Motor neuron (in vitro differentiated cells): ENCODE measurements around the gene CDYL. TPM values are rescaled to one million over a fixed set of nuclear protein-coding genes. Genes with fewer than 3 reads are reported as not detected.
"Not testable (repeated sequence)": the region's sequence is repeated elsewhere in the genome, so short reads cannot be mapped to it uniquely, and the experiment has no call there.

Experiments
- ATAC-seq, 8 experiments: fragments of 200-7000 bp; cut with Tn5 transposase; replicated peaks in 6 of 8; 2 replicates each; pipeline ENCODE4 v1.8.0; 2021; ENCODE audit warnings: mild to moderate bottlenecking in 8 of 8, moderate library complexity in 8 of 8
- H3K27ac ChIP-seq, 2 donors: fragments of 250-450 bp; sonication (Bioruptor Pico); 2 replicates each; pipeline ENCODE4 v1.9.0; 2021; ENCODE audit warnings: antibody characterized with exemption in 2 of 2, mild to moderate bottlenecking in 2 of 2, moderate library complexity in 1 of 2
- H3K4me1 ChIP-seq, 2 donors: fragments of 250-450 bp; sonication (Bioruptor Pico); replicated peaks in 1 of 2; 2 replicates each; pipeline ENCODE4 v1.6.1; 2021; ENCODE audit warnings: antibody characterized with exemption in 2 of 2, mild to moderate bottlenecking in 2 of 2, moderate library complexity in 1 of 2
- H3K4me3 ChIP-seq, 5 donors: fragments of 250-450 bp; sonication (Bioruptor Pico); 2 replicates each; pipeline ENCODE4 v1.9.0; 2021; ENCODE audit warnings: antibody characterized with exemption in 5 of 5, mild to moderate bottlenecking in 5 of 5, moderate library complexity in 4 of 5
- WGBS, 10 experiments: fragments of 450-650 bp; shearing (Covaris generic); methylation state at CpG; one replicate each; pipeline ENCODE4 v1.0.0; 2022; 5-methylcytosine and 5-hydroxymethylcytosine counted together
- in situ Hi-C, 9 experiments: fragments of 400-800 bp; cut with MboI; loops; one replicate each; pipeline ENCODE4 v1.15.0; 2021; ENCODE audit warnings: low sequenced_read_pairs in 9 of 9, low pct_unique_long_range_greater_than_20kb in 2 of 9; ENCODE audit not compliant: unreplicated experiment in 9 of 9
- total RNA-seq, 8 experiments: library from RNA; unstranded; fragments of 300-600 nt; gene quantifications; 2 replicates each; pipeline versions ENCODE4 v1.2.3 to v1.2.4, GENCODE V29; 2022

The CDYL gene
- total RNA-seq, 8 experiments from 2014 or later: 30.4 to 103 (median 62.0) TPM

DNA sequence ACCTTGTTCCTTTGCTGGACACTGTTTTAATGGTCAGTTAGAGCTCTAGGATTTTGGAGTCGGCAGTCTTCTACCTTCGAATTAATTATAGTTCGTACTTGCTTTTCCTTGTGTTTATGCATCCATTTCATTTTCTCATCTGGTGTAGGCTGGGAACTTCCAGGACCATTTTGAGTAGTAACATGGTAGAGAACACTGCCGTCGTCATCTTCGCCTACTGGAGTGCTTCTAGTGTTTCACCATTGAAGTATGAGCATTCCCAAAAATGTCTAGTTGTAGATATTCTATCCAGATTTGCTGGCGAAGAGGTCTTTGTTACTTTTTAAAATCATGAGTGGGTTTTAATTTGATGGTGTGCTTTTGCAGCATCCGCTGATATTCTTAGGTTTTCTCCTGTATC lies 36.9 kb downstream of the CDYL start:
- no peaks in the 10 kb centered on the region for H3K4me1 ChIP-seq
- in situ Hi-C loops: no loop called here
- no peak overlapping the region for H3K4me3 ChIP-seq
- 85 to 100% (median 93%) methylated on average over 1 to 8 of the region's 8 CpGs for WGBS, 10 experiments
- ATAC-seq: no peak
- no peak overlapping the region for H3K27ac ChIP-seq

DNA sequence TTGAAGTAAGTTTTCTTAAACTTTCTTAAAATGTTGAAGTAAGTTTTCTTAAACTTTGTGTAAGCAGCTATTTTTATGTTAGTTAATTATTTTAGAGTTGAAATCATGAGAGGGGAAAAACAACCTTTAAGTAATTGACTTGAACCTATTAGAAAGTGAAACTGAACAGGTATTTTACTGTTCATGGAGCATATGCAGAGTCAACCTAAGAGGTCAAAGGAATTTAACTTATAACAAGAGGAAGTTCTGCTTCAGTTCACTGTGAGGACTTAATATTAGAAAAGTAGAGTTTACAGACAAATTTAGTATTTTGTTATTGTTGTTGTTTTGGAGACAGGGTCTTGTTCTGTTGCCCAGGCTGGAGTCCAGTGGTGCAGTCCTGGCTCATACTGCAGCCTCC lies 38.0 kb downstream of the CDYL start:
- no peak for ATAC-seq
- H3K27ac ChIP-seq: no peak overlapping the region
- no peak overlapping the region for H3K4me3 ChIP-seq
- in situ Hi-C loops: no loop called here
- no peaks in the 10 kb centered on the region for H3K4me1 ChIP-seq

DNA sequence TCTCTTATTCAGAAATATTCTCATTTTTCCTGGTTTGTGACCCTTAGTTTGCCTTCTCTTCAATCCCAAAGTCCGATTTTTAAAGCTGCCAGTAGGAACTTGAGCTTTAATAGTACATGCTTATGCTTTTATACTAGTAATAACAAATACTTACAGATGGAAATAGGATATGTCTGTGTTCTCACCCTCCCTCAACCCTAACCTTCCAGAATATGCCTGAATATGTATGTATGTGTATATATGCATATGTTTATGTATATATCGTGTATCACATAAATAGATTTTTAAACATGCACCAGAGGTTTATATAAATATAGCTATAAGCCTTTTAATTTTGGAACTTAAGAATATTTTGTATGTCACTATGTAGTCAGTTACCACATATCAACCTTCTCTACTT lies 38.8 kb downstream of the CDYL start:
- Histone ChIP-seq H3K4me1 (no peaks in the 10 kb centered on the region), H3K27ac (no peak overlapping the region), H3K4me3 (no peak overlapping the region)
- peak in 3 of 8 experiments; percentile 18 to 90 (median 28) for ATAC-seq
- in situ Hi-C loops: no loop called here
- WGBS, 10 experiments: 0 to 100% (median 90%) methylated on average over 1 to 2 of the region's 2 CpGs; no CpG with 5 or more reads in 1 of the 10 experiments

DNA sequence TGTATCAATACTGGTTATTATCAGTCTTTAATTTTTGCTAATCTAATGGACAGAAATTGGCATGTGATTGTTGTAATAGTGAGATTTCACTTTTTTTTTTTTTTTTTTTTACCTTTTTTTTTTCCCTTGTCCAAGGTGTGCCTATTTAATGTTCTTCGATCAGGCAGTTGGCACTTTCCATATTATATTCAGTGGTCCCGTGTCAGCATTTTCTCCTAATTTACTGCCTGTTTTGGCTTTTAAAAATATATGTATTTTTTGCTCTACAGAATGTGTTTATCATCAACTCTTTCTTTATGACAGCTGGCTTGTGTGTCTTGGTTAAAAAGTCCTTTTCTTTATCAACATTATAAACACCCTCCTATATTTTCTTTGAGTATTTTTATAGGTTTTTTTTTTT lies 39.4 kb downstream of the CDYL start:
- in situ Hi-C loops: no loop called here
- 67 to 100% (median 96%) methylated on average over 1 to 2 of the region's 2 CpGs for WGBS, 10 experiments
- no peak for ATAC-seq

DNA sequence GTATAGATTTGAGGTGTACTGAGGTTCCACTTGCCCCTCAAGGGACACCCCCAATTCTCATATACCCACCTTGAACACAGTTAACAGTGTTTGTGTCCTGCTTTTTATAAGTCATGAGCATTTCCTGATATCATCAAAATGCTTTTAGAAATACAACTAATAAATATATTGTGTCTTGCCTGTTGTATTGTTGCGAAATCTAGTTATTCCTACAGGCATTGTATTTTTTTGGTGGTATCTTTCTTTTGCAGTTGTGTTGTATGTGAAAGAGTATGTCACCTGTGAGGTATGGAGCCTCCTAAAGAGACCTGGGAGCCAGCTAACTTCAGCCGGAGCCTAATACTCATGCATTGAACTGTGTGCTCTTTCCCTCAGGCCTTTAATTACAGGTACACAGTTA lies 40.7 kb downstream of the CDYL start:
- in situ Hi-C loops: no loop called here
- WGBS, 10 experiments: 85 to 100% (median 96%) methylated on average over 1 to 2 of the region's 2 CpGs; no CpG with 5 or more reads in 4 of the 10 experiments
- no peak overlapping the region for H3K27ac ChIP-seq
- no peak overlapping the region for H3K4me3 ChIP-seq
- H3K4me1 ChIP-seq: no peaks in the 10 kb centered on the region
- ATAC-seq: no peak

More for the DNA sequence above, 39.4 kb downstream of the CDYL start:
- Histone ChIP-seq H3K4me1 (no peaks in the 10 kb centered on the region), H3K27ac (no peak overlapping the region), H3K4me3 (no peak overlapping the region)

DNA sequence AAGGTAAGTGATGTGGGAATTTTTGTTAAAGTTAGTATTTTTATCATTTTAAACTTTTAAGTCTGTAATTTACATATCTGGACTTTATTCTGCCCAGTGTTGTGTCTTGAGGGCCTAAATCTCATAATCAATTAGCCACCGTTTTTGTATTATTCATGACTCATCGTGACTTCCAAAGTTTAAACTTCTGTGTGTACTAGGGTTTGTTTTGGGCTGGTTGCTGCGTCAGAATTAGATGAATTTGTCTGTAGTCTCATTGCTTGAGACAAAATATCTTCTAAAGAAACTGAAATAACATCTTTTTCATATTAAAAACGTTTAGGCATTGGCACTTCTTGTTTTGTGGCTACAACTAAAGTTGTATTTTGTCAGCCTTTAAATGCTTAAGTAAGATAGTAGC lies 41.3 kb downstream of the CDYL start:
- peak in 1 of 8 experiments; percentile 33 for ATAC-seq
- no peaks in the 10 kb centered on the region for H3K4me1 ChIP-seq
- in situ Hi-C loops: no loop called here
- no peak overlapping the region for H3K4me3 ChIP-seq
- no peak overlapping the region for H3K27ac ChIP-seq
- 0 to 100% (median 79%) methylated on average over 1 to 4 of the region's 4 CpGs for WGBS, 10 experiments

DNA sequence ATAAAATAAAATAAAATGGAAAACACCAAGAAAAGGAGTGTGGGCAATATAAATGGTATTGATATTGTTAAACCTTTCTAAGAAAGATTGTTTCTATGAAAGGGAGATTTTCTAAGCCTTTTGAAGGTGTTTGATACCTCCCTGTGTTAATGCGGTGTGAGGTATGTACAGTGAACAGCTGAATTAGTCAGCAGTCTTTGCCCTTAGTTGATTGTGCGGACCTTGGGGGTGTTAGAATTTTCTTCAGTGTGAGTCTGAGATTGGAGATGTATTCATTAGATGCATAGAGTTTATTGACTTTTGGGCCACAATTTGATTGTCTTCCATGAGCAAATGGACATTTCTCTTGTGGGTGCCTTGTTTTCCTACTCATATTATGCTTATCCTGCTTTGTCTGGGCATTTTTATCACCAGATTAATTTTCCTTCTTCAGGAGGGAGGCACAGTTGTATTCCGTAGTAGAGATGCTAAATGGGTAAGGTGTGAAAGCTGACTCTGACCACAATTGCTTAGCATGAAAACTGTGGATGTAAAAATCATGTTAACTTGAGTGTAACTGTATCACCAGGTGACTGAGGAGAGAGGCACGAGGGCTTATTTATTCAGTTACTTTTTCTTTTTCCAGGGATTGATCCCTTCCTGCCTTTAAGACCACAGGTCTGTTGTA lies 42.2 kb downstream of the CDYL start:
- in situ Hi-C loops: no loop called here
- Histone ChIP-seq H3K27ac (no peak overlapping the region), H3K4me3 (no peak overlapping the region), H3K4me1 (no peaks in the 10 kb centered on the region)
- no peak for ATAC-seq
- WGBS, 10 experiments: 67 to 100% (median 96%) methylated on average over 1 to 4 of the region's 4 CpGs

DNA sequence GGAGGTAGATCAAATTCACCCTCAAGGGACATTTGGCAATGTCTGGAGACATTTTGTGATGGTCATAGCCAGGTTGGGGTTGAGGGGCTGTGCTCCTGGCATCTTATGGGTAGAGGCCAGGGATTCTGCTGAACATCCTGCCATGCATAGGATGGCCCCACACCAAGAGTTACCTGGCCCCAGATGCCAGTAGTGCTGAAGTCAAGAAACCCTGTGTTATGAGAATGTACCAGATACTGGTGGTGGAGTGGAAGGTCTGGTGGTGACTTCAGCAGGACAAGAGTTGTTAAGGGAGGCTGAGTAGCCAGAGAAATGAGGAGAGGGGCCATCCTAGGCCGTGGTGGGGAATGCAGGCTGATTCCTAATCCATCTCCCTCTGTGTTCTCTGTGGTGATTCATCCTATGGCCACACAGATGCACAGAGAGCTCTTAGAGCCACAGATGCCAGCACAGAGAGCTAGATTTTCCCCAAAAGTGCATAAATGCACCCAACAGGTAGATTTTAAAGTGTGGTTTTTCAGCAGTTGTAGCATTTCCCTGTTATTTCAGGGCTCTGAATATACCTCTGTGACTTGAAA lies 43.6 kb downstream of the CDYL start:
- Histone ChIP-seq H3K27ac (no peak overlapping the region), H3K4me3 (no peak overlapping the region), H3K4me1 (no peaks in the 10 kb centered on the region)
- peak in 3 of 8 experiments; percentile 11 to 37 (median 21) for ATAC-seq
- in situ Hi-C loops: no loop called here
- WGBS, 10 experiments: 60 to 80% (median 71%) methylated on average over 1 of the region's 1 CpG; no CpG with 5 or more reads in 7 of the 10 experiments

DNA sequence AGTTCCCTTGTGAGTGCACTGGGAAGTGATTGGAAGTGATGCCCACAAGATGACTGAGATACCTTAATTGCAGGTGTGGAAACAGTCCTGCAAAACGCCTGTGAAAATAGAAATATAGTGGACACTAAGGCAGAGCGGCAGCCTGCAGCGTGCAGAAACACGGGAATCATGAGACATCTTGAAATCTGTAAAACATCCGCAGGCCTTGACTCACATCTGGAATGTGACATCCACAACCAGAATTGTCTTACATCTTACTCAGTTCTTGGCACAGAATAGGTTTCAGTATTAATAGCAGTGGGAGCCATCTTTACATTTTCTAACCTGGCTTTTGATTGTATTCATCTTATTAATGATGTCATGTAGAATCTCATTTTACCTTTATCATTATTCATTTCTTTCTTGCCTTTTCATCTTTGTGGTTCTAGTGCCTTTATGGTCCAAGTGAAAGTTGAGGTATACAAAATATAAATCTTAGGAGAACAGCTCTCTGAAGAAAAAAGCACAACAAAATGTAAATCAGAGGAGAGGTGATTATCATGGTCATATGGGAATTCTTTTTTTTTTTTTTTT lies 44.6 kb downstream of the CDYL start:
- H3K27ac ChIP-seq: no peak overlapping the region
- WGBS, 10 experiments: 0 to 97% (median 78%) methylated on average over 1 to 4 of the region's 5 CpGs; no CpG with 5 or more reads in 4 of the 10 experiments
- in situ Hi-C loops: no loop called here
- ATAC-seq: peak in 2 of 8 experiments; percentile 57 to 70
- no peak overlapping the region for H3K4me3 ChIP-seq
- no peaks in the 10 kb centered on the region for H3K4me1 ChIP-seq

DNA sequence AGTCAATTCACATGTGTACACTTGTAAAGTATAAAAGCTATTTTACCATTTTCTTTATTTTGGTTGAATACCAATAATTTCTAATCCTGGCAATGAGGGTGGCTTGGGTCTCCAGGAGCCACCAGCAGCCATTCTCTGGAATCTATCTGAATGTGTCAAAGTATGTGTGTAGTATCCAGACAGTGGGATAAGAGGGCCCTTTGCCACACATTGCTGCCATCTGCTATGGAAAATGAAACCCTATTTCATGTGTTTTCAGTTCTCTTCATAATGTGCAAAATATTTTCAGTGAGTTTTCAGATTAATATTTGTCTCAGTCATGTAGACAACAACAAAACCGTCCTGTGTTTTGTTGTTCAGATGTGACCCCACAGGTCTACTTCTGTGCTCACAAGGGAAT lies 46.3 kb downstream of the CDYL start:
- H3K4me3 ChIP-seq: no peak overlapping the region
- no peaks in the 10 kb centered on the region for H3K4me1 ChIP-seq
- ATAC-seq: peak in 1 of 8 experiments; percentile 37
- H3K27ac ChIP-seq: no peak overlapping the region
- in situ Hi-C loops: no loop called here
- 0 to 100% (median 63%) methylated on average over 1 of the region's 1 CpG; no CpG with 5 or more reads in 4 of the 10 experiments for WGBS, 10 experiments

DNA sequence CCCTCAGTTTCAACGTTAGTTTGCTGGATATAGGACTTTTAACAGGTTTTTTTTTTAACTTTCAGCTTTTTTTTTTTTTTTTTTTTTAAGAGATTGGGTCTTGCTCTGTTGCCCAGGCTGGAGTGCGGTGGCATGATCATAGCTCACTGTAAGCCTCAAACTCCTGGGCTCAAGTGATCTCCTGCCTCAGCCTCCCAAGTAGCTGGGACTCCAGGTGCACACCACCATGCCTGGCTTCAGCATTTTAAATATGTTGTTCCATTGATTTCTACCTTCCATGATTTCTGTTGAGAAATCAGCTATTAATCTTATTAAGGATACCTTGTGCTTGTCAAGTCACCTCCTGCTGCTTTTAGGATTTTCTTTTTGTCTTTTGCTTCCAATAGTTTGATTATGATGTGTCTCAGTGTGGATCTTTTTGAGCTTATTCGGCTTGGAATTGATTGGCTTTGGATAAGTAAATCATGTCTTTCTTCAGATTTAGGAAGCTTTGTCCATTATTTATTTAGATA lies 52.0 kb downstream of the CDYL start:
- Histone ChIP-seq H3K4me3 (no peak overlapping the region), H3K27ac (no peak overlapping the region), H3K4me1 (no peaks in the 10 kb centered on the region)
- no peak for ATAC-seq
- in situ Hi-C loops: no loop called here
- WGBS, 10 experiments: 60 to 100% (median 94%) methylated on average over 1 to 3 of the region's 3 CpGs

DNA sequence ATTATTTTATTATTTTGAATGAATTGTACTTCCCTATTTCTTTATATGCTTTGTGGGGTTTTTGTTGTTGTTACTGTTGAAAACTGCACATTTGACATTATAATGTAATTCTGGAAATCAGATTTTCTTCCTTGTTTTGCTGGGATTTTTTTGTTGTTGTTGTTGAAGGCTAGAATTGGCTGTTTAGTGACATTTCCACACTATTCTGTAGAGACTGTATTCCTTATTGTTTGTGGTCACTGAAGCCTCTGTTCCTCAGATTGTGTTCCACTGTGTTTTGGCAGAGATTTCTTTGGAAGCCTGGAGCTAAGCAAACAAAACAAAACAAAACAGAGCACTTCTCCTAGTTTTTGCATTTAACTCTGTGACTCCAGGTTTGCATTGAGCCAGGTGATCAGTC lies 52.9 kb downstream of the CDYL start:
- no peaks in the 10 kb centered on the region for H3K4me1 ChIP-seq
- in situ Hi-C loops: no loop called here
- H3K27ac ChIP-seq: no peak overlapping the region
- no peak overlapping the region for H3K4me3 ChIP-seq
- ATAC-seq: no peak

DNA sequence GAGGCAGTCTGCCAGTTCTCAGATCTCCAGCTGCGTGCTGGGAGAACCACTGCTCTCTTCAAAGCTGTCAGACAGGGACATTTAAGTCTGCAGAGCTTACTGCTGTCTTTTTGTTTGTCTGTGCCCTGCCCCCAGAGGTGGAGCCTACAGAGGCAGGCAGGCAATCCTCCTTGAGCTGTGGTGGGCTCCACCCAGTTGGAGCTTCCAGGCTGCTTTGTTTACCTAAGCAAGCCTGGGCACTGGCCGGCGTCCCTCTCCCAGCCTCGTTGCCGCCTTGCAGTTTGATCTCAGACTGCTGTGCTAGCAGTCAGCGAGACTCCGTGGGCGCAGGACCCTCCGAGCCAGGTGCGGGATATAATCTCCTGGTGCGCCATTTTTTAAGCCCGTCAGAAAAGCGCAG lies 59.3 kb downstream of the CDYL start:
- in situ Hi-C loops: not testable (repeated sequence)
- WGBS, 10 experiments: 100% methylated on average over 1 of the region's 13 CpGs; no CpG with 5 or more reads in 9 of the 10 experiments

More for the DNA sequence above, 59.3 kb downstream of the CDYL start:
- not testable (repeated sequence) for H3K27ac ChIP-seq, H3K4me3 ChIP-seq, ATAC-seq, H3K4me1 ChIP-seq
